Stimulated activated CD8-positive, alpha-beta memory T cell treated with anti-CD3 and anti-CD28 coated beads, Interleukin-15, amount 100 ng/mL, for 24 hours (primary cell): ENCODE data around the gene MARK3.

Experiments used
- DNase-seq: peaks from one replicate; pipeline ENCODE4 v3.0.0-alpha.2; 2020; ENCODE audit warnings: low read depth

The MARK3 gene

DNA sequence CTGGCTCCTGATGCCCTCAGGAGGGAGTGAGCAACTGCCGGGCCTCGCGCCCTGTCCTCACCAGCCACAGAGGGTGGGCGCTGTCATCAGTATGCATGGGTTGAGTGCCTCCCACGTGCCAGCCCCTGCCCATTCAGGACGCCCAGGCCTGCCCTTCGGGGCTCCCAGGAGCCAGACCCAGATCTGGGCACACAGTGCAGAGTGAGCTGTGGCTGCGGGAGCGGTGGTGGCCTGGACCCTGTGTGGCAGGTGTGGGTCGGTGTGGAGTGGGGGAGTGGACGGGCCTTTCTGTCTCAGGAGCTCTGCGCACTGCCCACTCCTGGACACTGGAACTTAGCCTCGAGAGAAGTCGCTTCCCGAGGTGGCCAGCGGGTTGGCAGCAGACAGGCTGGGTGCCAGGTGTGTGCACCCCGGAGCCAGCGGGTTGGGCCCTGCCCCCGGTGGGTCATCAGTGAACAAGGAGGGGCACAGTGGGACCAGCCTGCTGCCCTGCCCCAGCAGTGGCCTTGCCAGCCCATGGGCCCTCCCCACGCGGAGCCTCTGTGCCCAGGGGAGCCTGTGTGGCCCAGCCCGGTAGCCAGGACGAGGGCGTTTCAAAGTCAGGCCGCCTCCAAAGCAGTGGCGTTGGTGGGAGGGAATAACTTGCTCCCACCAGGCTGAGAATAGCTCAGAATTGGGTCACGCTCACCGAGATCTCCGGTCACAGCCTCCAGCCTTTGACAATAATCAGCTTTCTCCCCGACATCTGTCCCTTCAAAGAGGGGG is 153.3 kb downstream of the MARK3 start:
- no peak for DNase-seq

DNA sequence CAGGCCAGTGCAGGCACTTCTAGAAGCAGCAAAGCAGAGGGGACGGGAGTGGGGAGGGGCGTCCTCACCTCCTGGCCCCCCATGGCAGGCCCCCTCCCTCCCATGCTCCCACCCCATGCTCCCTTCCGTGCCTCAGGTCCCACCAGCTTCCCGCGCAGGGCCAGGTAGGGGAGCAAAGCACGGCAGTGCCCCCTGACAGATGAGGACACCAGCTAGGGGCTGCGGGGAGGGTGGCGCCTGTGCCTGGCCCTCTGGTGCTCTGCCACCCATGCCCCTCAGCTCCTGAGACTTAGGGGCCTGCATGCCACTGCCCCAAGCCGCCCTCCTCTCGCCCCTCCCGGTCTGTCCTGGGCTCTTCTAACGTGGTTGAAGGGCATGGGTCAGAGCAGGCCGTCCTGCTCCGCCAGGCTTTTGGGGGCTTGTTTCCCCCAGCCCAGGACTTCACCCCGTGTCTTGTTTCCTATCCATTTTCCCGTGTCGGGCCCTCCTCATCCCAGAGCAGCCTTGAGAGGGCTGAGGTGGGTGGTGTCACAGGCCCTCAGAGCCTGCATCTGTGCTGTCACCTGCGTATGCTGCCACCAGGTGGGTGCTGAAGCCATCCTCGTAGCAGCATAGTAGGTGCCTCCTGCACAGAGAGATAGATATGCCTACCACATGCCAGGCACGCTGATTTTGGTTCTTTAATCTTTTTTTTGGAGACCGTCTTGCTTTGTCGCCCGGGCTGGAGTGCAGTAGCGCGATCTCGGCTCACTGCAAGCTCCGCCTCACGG is 154.0 kb downstream of the MARK3 start:
- DNase-seq: no peak

DNA sequence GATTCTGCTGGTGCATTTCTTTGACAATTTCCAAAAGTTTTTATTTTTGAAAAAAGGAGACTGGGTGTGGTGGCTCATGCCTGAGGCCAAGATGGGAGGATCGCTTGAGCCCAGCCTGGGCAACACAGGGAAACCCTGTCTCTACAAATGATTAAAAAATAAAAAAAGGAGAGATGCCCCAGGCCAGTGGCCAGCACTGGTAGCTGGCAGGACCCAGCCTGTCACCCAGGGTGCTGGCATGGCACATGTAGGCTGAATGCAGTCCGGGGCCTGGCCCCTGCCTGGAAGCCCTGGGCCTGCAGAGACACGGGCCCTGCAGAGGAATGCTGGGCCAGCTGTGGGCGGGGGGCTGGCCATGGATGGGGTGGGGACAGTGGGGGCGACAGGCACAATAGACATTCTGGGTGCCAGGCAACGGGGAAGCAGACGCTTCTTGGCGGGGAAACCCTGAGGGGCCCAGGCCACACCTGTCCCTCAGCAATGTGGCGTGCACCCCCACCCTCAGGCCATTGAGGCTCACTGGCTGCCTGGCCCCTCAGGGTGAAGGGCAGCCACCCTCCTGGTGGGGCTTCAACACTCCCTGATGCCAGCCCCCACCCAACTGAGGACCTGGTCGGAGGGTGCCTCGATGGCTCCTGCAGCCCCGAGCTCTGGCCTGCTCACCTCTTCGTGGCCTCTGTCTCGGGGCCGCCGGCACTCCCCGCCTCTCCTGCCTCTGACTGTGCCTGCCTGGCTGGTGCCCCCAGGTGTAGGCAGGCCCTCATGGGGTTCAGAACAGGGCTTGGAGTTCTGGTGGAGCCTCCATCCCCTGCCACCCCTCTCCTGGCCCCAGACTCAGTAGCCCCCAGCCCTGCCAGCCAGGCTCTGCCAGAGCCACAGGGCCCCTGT is 155.8 kb downstream of the MARK3 start:
- no peak for DNase-seq

DNA sequence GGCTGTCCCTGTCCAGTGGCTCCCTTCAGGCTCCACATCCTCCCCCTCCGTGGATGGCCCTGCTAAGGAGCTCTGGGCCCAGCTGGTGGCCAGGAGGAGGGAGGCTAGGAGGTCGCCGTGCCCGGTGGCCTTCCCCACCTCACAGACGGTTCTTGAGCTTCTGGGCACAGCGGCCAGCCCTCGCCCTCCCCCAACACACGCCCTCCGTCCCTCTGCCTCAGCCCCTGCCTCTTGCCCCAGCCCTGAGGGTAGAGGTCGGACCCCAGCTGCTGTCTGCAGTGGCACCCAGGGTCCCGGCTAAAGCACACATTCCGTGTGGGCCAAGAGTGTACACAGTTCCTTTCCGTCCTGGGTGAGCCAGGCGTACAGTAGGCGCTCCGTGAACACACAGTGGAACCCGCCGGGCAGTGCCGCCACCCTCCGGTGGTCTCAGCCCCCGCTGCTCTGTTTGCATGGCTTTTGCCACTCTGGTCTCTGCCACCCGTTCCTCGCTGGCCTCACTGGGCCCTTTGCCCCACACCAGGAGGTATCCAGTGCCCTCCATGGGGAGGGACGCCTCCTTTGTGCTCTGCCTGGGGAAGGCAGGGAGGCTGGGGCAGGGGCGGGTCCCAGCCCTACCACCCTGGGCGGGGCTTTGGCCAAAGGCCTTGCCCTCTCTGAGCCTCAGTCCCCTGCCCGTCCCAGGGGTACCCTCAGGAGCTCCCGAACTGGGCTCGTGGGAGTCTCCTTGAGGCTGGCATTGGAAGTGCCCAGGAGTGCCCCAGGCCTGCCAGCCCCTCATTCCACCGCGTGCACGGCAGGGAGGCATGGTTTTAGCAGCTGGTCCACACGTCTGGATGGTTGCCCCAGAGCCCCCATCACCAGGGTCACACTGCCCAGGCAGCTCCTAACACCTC is 156.7 kb downstream of the MARK3 start:
- DNase-seq: no peak

- DNase-seq: no peak
These were observed 157.4 kb downstream of the MARK3 start for GRCh38 chr14:103542605-103543088.

DNA sequence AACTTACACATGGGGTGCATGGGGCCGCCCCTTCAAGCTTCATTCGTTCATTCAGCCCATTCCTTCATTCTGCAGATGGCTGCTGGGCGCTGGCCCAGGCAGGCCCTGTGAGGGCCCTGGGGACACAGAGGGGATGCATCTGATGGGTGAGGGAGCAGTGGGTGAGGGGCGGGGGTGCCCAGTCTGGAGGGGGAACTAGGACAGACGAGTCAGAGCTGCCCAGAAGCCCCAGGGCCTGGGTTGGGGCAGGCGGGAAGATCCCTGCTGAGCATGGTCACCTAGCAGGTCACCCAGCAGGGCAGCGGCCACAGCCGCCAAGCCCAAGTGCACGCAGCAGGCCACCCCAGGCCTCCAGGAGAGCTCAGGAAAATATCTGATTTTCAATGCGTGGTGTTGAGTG is 157.9 kb downstream of the MARK3 start:
- DNase-seq: no peak

GRCh38 chr14:103543721-103544387 is 158.6 kb downstream of the MARK3 start:
- DNase-seq: no peak

GRCh38 chr14:103544388-103545218 is 159.4 kb downstream of the MARK3 start:
- DNase-seq: no peak

GRCh38 chr14:103545219-103545914 is 160.2 kb downstream of the MARK3 start:
- no peak for DNase-seq

GRCh38 chr14:103545915-103546651 is 160.9 kb downstream of the MARK3 start:
- DNase-seq: no peak

DNA sequence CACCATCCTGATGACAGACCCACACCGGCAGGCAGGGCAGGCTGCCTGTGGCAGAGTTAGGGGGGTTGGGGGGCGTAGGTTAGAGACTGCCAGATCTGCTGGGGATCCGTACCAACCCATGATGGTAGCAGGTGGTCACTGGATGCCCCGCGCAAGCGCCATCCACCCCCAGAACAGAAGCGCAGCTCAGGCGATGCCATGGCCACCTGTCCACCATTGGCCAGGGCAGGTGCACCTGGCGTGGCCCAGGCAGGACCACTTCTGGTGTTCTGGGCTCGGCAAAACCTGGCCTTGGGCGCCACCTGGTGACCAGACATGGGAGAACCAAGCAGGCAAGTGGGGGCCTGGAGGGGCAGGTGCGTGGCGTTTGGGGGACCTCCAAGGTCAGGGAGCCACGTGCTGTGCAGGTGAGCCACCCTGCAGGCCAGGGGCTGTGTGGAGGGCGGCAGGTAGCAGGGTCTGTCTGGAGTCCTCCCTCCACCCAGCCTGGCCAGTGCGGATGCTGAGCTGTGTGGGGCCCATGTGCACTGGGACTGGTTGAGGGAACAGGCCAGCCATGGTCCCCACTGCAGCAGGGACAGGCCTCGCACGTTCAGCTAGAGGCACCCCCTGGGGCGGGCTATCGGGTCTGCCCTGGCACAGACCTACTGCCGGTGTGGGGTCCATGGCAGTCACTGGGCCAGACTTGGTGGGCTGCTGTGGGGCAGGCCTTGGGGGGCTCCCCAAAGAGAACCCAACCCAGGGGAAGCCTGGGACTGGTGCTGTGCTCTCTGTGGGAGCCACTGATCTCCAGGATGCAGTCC is 161.6 kb downstream of the MARK3 start:
- DNase-seq: peak; percentile 50

- DNase-seq: no peak
These were observed 162.3 kb downstream of the MARK3 start for GRCh38 chr14:103547455-103547940.

GRCh38 chr14:103547941-103548462 is 162.8 kb downstream of the MARK3 start:
- no peak for DNase-seq

- DNase-seq: no peak
These were observed 163.5 kb downstream of the MARK3 start for GRCh38 chr14:103548463-103549351.

GRCh38 chr14:103549361-103550311 is 164.4 kb downstream of the MARK3 start:
- no peak for DNase-seq
